Hepatocyte (in vitro differentiated cells): ENCODE results near the gene SLC38A10.

ENCODE experiments used
- CTCF ChIP-seq: fragments of 200-600 bp; sonication (generic); IDR thresholded peaks from 2 replicates; pipeline ENCODE4 v1.5.1; 2016; ENCODE audit warnings: antibody characterized with exemption, mild to moderate bottlenecking; ENCODE audit not compliant: poor library complexity
- EZH2phosphoT487 ChIP-seq: fragments of 200-600 bp; sonication (generic); IDR thresholded peaks from one replicate; pipeline ENCODE4 v1.6.1; 2018; ENCODE audit warnings: antibody characterized with exemption, mild to moderate bottlenecking, low read depth, moderate library complexity; ENCODE audit not compliant: unreplicated experiment, severe bottlenecking

GRCh38 chr17:81336296-81336929, 41.3 kb upstream of the SLC38A10 start:
- TF ChIP-seq EZH2phosphoT487 (no peak), CTCF (no peak)
